CD4-positive, alpha-beta T cell treated with Interferon alpha-2 for 1 hour (primary cell): ENCODE measurements around the gene MT3.
A peak's percentile ranks its signal among the peaks of the same experiment; 100 is the strongest.

Experiments used
- DNase-seq, 2 donors: peaks; one replicate each; pipeline ENCODE4 v3.0.0-alpha.2; 2020 to 2022

MT3 gene

GRCh38 chr16:56589141-56590039, at the start of gene MT3:
Gene MT3, plus strand, starts transcription at chr16:56589528. Its CDS starts 63 bp downstream, at chr16:56589591.
- peak in 1 of 2 donors; percentile 12 for DNase-seq

- DNase-seq = no peak
These were observed 49.7 kb upstream of the MT3 start for GRCh38 chr16:56539656-56540055.

GRCh38 chr16:56542039-56542438, 47.3 kb upstream of the MT3 start:
- no peak for DNase-seq

GRCh38 chr16:56547120-56547948, 42.0 kb upstream of the MT3 start:
- DNase-seq = peak in 1 of 2 donors; percentile 2

- no peak for DNase-seq
These were observed 41.3 kb upstream of the MT3 start for GRCh38 chr16:56547949-56548567.

GRCh38 chr16:56549161-56549560, 40.2 kb upstream of the MT3 start:
- no peak for DNase-seq

- no peak for DNase-seq
These were observed 39.5 kb upstream of the MT3 start for GRCh38 chr16:56549744-56550385.

GRCh38 chr16:56551796-56552738, 37.3 kb upstream of the MT3 start:
- no peak for DNase-seq

GRCh38 chr16:56554441-56554840, 34.9 kb upstream of the MT3 start:
- no peak for DNase-seq

- DNase-seq = no peak
These were observed 31.1 kb upstream of the MT3 start for GRCh38 chr16:56558024-56558747.

- DNase-seq = no peak
These were observed 30.2 kb upstream of the MT3 start for GRCh38 chr16:56559109-56559508.

- no peak for DNase-seq
These were observed 28.9 kb upstream of the MT3 start for GRCh38 chr16:56560447-56560846.

- no peak for DNase-seq
These were observed 28.2 kb upstream of the MT3 start for GRCh38 chr16:56561126-56561525.

- DNase-seq = no peak
These were observed 24.4 kb upstream of the MT3 start, which contains the start of gene MT4 for GRCh38 chr16:56564793-56565477. Gene MT4, plus strand, starts transcription at chr16:56565073. Its CDS starts 56 bp downstream, at chr16:56565129.

GRCh38 chr16:56569971-56570370, 19.4 kb upstream of the MT3 start:
- DNase-seq = no peak

- no peak for DNase-seq
These were observed 17.8 kb upstream of the MT3 start for GRCh38 chr16:56571525-56571924.

GRCh38 chr16:56574625-56575024, 14.7 kb upstream of the MT3 start:
- DNase-seq = no peak

- peak; percentile 84 to 89 for DNase-seq
These were observed 12.6 kb upstream of the MT3 start for GRCh38 chr16:56576585-56577299.

GRCh38 chr16:56577300-56577625, 12.1 kb upstream of the MT3 start:
- DNase-seq = no peak
